H9 (cell line): ENCODE results near the gene CYB5A. TPM values are rescaled to one million over a fixed set of nuclear protein-coding genes. Genes with fewer than 3 reads are reported as not detected.
A peak's percentile ranks its signal among the peaks of the same experiment; 100 is the strongest.

Experiments
- DNase-seq: peaks from one replicate; pipeline ENCODE4 v3.0.0-alpha.2; 2017
- H2AFZ ChIP-seq: one replicate; pipeline ENCODE4 v1.6.1; 2013; ENCODE audit warnings: mild to moderate bottlenecking, low read length, control low read depth, moderate library complexity
- H2AK5ac ChIP-seq: 2 replicates; pipeline ENCODE4 v1.6.1; 2013; ENCODE audit warnings: low read length, control low read depth, mixed read lengths; ENCODE audit not compliant: insufficient read length
- H2BK120ac ChIP-seq: one replicate; pipeline ENCODE4 v1.6.1; 2013; ENCODE audit warnings: low read depth, mild to moderate bottlenecking, low read length, control low read depth, inconsistent platforms; ENCODE audit not compliant: poor library complexity, severe bottlenecking
- H2BK12ac ChIP-seq: 2 replicates; pipeline ENCODE4 v1.6.1; 2013; ENCODE audit warnings: low read length, control low read depth, mixed read lengths, low read depth; ENCODE audit not compliant: insufficient read length
- H2BK15ac ChIP-seq: 2 replicates; pipeline ENCODE4 v1.6.1; 2013; ENCODE audit warnings: low read depth, low read length, control low read depth
- H2BK20ac ChIP-seq: one replicate; pipeline ENCODE4 v1.6.1; 2013; ENCODE audit warnings: low read depth, mild to moderate bottlenecking, low read length, control low read depth, inconsistent platforms; ENCODE audit not compliant: poor library complexity, severe bottlenecking
- H2BK5ac ChIP-seq: 2 replicates; pipeline ENCODE4 v1.6.1; 2013; ENCODE audit warnings: low read length, control low read depth, mixed read lengths; ENCODE audit not compliant: insufficient read length
- H3K14ac ChIP-seq: 2 replicates; pipeline ENCODE4 v1.6.1; 2013; ENCODE audit warnings: low read length, control low read depth; ENCODE audit not compliant: insufficient read depth
- H3K18ac ChIP-seq: 2 replicates; pipeline ENCODE4 v1.6.1; 2013; ENCODE audit warnings: low read depth, mild to moderate bottlenecking, mixed read lengths, low read length, control low read depth; ENCODE audit not compliant: insufficient read length
- H3K23ac ChIP-seq: 2 replicates; pipeline ENCODE4 v1.6.1; 2013; ENCODE audit warnings: low read length, control low read depth, mixed read lengths, low read depth; ENCODE audit not compliant: insufficient read length
- H3K23me2 ChIP-seq: 2 replicates; pipeline ENCODE4 v1.6.1; 2013; ENCODE audit warnings: low read depth, mild to moderate bottlenecking, mixed read lengths, low read length, control low read depth; ENCODE audit not compliant: insufficient read length, poor library complexity, severe bottlenecking
- H3K27ac ChIP-seq: 2 replicates; pipeline ENCODE4 v1.5.1; 2013; ENCODE audit warnings: low read length, control low read depth, mixed read lengths, low read depth; ENCODE audit not compliant: insufficient read length
- H3K27me3 ChIP-seq: 2 replicates; pipeline ENCODE4 v1.6.1; 2013; ENCODE audit warnings: low read length, control low read depth, inconsistent platforms; ENCODE audit not compliant: insufficient read depth
- H3K4ac ChIP-seq: 2 replicates; pipeline ENCODE4 v1.6.1; 2013; ENCODE audit warnings: low read depth, mild to moderate bottlenecking, control low read depth, inconsistent platforms, low read length, moderate library complexity
- H3K4me1 ChIP-seq: 2 replicates; pipeline ENCODE4 v1.6.1; 2013; ENCODE audit warnings: low read length, control low read depth, inconsistent platforms; ENCODE audit not compliant: insufficient read depth
- H3K4me2 ChIP-seq: 2 replicates; pipeline ENCODE4 v1.6.1; 2013; ENCODE audit warnings: low read length, control low read depth, mixed read lengths; ENCODE audit not compliant: insufficient read length, insufficient read depth
- H3K56ac ChIP-seq: 2 replicates; pipeline ENCODE4 v1.6.1; 2013; ENCODE audit warnings: low read depth, mild to moderate bottlenecking, mixed read lengths, low read length, control low read depth; ENCODE audit not compliant: insufficient read length
- H3K79me1 ChIP-seq: 2 replicates; pipeline ENCODE4 v1.6.1; 2013; ENCODE audit warnings: low read depth, mild to moderate bottlenecking, moderate library complexity, low read length, control low read depth, inconsistent platforms; ENCODE audit not compliant: insufficient read depth, poor library complexity, severe bottlenecking
- H3K79me2 ChIP-seq: 2 replicates; pipeline ENCODE4 v1.6.1; 2013; ENCODE audit warnings: low read length, control low read depth, inconsistent platforms; ENCODE audit not compliant: insufficient read depth
- H3K9ac ChIP-seq: 2 replicates; pipeline ENCODE4 v1.6.1; 2013; ENCODE audit warnings: low read length, control low read depth, mixed read lengths; ENCODE audit not compliant: insufficient read length; ENCODE audit errors: extremely low read depth
- H3K9me3 ChIP-seq: one replicate; pipeline ENCODE4 v1.6.1; 2013; ENCODE audit warnings: low read depth, low read length, inconsistent platforms; ENCODE audit not compliant: control insufficient read depth
- H3T11ph ChIP-seq: one replicate; pipeline ENCODE4 v1.6.1; 2013; ENCODE audit warnings: mild to moderate bottlenecking, low read length, control low read depth, inconsistent platforms
- H4K20me1 ChIP-seq: one replicate; pipeline ENCODE4 v1.6.1; 2013; ENCODE audit not compliant: control insufficient read depth, insufficient read length, insufficient read depth
- H4K5ac ChIP-seq: 2 replicates; pipeline ENCODE4 v1.6.1; 2013; ENCODE audit warnings: low read depth, mild to moderate bottlenecking, mixed read lengths, low read length, control low read depth; ENCODE audit not compliant: insufficient read length
- H4K8ac ChIP-seq: replicated peaks from 2 replicates; pipeline ENCODE4 v1.6.1; 2013; ENCODE audit warnings: low read length, control low read depth, mixed read lengths, low read depth; ENCODE audit not compliant: insufficient read length
- H4K91ac ChIP-seq: 2 replicates; pipeline ENCODE4 v1.6.1; 2013; ENCODE audit warnings: low read depth, mild to moderate bottlenecking, moderate library complexity, mixed read lengths, low read length, control low read depth; ENCODE audit not compliant: insufficient read length
- H3K27ac Mint-ChIP-seq, 3 experiments: 2 replicates in 2 of 3; 3 replicates in 1 of 3; pipeline ENCODE4 v1.8.0; 2020 to 2021; ENCODE audit warnings: mixed read lengths in 3 of 3, mild to moderate bottlenecking in 1 of 3, moderate library complexity in 1 of 3
- H3K27me3 Mint-ChIP-seq: 2 replicates; pipeline ENCODE4 v1.8.0; 2021; ENCODE audit warnings: low read depth, mild to moderate bottlenecking, moderate library complexity, mixed read lengths
- H3K36me3 Mint-ChIP-seq, 3 experiments: 2 replicates in 2 of 3; 3 replicates in 1 of 3; pipeline ENCODE4 v1.8.0; 2020 to 2021; ENCODE audit warnings: low read depth in 3 of 3, mixed read lengths in 3 of 3; ENCODE audit not compliant: insufficient read depth in 1 of 3
- H3K4me1 Mint-ChIP-seq, 2 experiments: 2 replicates each; pipeline ENCODE4 v1.8.0; 2020; ENCODE audit warnings: mixed read lengths in 2 of 2
- H3K4me3 Mint-ChIP-seq, 2 experiments: 2 replicates in 1 of 2; 3 replicates in 1 of 2; pipeline ENCODE4 v1.8.0; 2020 to 2021; ENCODE audit warnings: mild to moderate bottlenecking in 2 of 2, mixed read lengths in 2 of 2, moderate library complexity in 1 of 2
- H3K9me3 Mint-ChIP-seq, 2 experiments: 2 replicates in 1 of 2; 3 replicates in 1 of 2; pipeline ENCODE4 v1.8.0; 2020; ENCODE audit warnings: mild to moderate bottlenecking in 2 of 2, mixed read lengths in 2 of 2, moderate library complexity in 1 of 2
- CTCF ChIP-seq: fragments of 200-600 bp; sonication (generic); conservative IDR thresholded peaks from 3 replicates; pipeline ENCODE4 v1.8.0; 2021; ENCODE audit warnings: antibody characterized with exemption, mild to moderate bottlenecking
- WGBS: extraction: QIAGEN DNeasy Blood & Tissue Kit; methylation state at CpG from one replicate; pipeline ENCODE4 v1.1.7; 2013; ENCODE audit warnings: missing lambda C conversion rate, low lambda C conversion rate, mixed read lengths; ENCODE audit not compliant: insufficient read length; ENCODE audit errors: extremely low coverage; 5-methylcytosine and 5-hydroxymethylcytosine counted together
- total RNA-seq: library from RNA; stranded (reverse); gene quantifications from 2 replicates; pipeline ENCODE4 v1.2.1, GENCODE V29; 2021

Gene CYB5A
- total RNA-seq, 1 experiment from 2014 or later: 93.2 TPM

GRCh38 chr18:74282755-74283554 lies 8.8 kb downstream of the CYB5A start:
- Mint-ChIP-seq H3K36me3 (peaks cover under 1 to 12% (median 9%) of the 10 kb centered on the region in 3 experiments; a peak in 5 of 7 replicates), H3K9me3 (no peaks in the 10 kb centered on the region), H3K27me3 (no peaks in the 10 kb centered on the region), H3K4me1 (peaks cover 57 to 60% of the 10 kb centered on the region in 2 experiments), H3K4me3 (peak overlapping the region; percentile 26 to 64), H3K27ac (peak overlapping the region; percentile 93 to 94 (median 94))
- Histone ChIP-seq H2AK5ac (no peak overlapping the region), H3K27ac (peak overlapping the region; percentile 84), H3K79me1 (peaks cover 3% of the 10 kb centered on the region), H2BK120ac (no peak overlapping the region), H2BK5ac (peak overlapping the region; percentile 15), H3K14ac (no peak overlapping the region), H3K4ac (no peak overlapping the region), H2BK15ac (no peak overlapping the region), H4K20me1 (no peaks in the 10 kb centered on the region), H3K4me2 (peak overlapping the region; percentile 45), H4K8ac (no peak overlapping the region), H3K23me2 (no peaks in the 10 kb centered on the region), H3K23ac (no peak overlapping the region), H2AFZ (no peak overlapping the region), H3K4me1 (peaks cover 34% of the 10 kb centered on the region), H3K9me3 (no peaks in the 10 kb centered on the region), H3K27me3 (no peaks in the 10 kb centered on the region), H2BK12ac (no peak overlapping the region), H4K5ac (no peak overlapping the region), H2BK20ac (no peak overlapping the region), H3K79me2 (peaks cover 13% of the 10 kb centered on the region; the same call in 1 of the 2 replicates), H3T11ph (no peak overlapping the region), H4K91ac (no peak overlapping the region), H3K9ac (no peak overlapping the region), H3K18ac (no peak overlapping the region), H3K56ac (no peak overlapping the region)
- no peak for TF ChIP-seq CTCF
- no peak for DNase-seq
- no CpG with 5 or more reads among the region's 10 CpGs for WGBS
